GM12873 (cell line): ENCODE measurements around the gene ANP32A.

Experiments used
- CTCF ChIP-seq: IDR thresholded peaks from 2 replicates; pipeline ENCODE4 v1.5.1; 2012; ENCODE audit warnings: low read depth, mild to moderate bottlenecking, moderate library complexity, low read length, control low read depth; ENCODE audit not compliant: insufficient read depth; ENCODE audit errors: missing control alignments

ANP32A gene

GRCh38 chr15:68802373-68802772 lies 18.3 kb downstream of the ANP32A start:
- TF ChIP-seq CTCF: no peak

- TF ChIP-seq CTCF: no peak
These were observed 19.0 kb downstream of the ANP32A start for GRCh38 chr15:68801572-68802148.

- TF ChIP-seq CTCF: no peak
These were observed 19.8 kb downstream of the ANP32A start for GRCh38 chr15:68800875-68801274.

- TF ChIP-seq CTCF: no peak
These were observed 22.2 kb downstream of the ANP32A start for GRCh38 chr15:68798346-68799094.

GRCh38 chr15:68797599-68798345 lies 22.9 kb downstream of the ANP32A start:
- TF ChIP-seq CTCF: no peak

- TF ChIP-seq CTCF: no peak
These were observed 23.5 kb downstream of the ANP32A start for GRCh38 chr15:68797191-68797590.

GRCh38 chr15:68796576-68796975 lies 24.1 kb downstream of the ANP32A start:
- TF ChIP-seq CTCF: no peak
